Natural killer cell treated with Interleukin-12 subunit alpha and Interleukin-12 subunit beta and Interleukin-15 and Interleukin-18, amount 100 ng/mL, for 72 hours (primary cell): ENCODE results near the gene JAKMIP1. TPM values are rescaled to one million over a fixed set of nuclear protein-coding genes. Genes with fewer than 3 reads are reported as not detected.
A peak's percentile ranks its signal among the peaks of the same experiment; 100 is the strongest.
"Not testable (repeated sequence)": the region's sequence is repeated elsewhere in the genome, so short reads cannot be mapped to it uniquely, and the experiment has no call there.

Experiments used
- ATAC-seq, 2 donors: fragments of 150-1000 bp; cut with Tn5 transposase in 1 of 2; sonication (Bioruptor Pico), chemical (Tn5 transposase) in 1 of 2; 2 replicates each; pipeline ENCODE4 v1.10.0; 2021
- DNase-seq: peaks from one replicate; pipeline ENCODE4 v3.0.0; 2022; ENCODE audit warnings: low spot score
- H3K27ac Mint-ChIP-seq, 2 donors: 1 replicate in 1 of 2; 2 replicates in 1 of 2; pipeline ENCODE4 v1.8.0; 2022; ENCODE audit warnings: mixed read lengths in 2 of 2, mild to moderate bottlenecking in 1 of 2, moderate library complexity in 1 of 2
- H3K27me3 Mint-ChIP-seq, 2 donors: 1 replicate in 1 of 2; 2 replicates in 1 of 2; pipeline ENCODE4 v1.8.0; 2022; ENCODE audit warnings: mixed read lengths in 2 of 2
- H3K36me3 Mint-ChIP-seq: one replicate; pipeline ENCODE4 v1.8.0; 2022; ENCODE audit warnings: mixed read lengths
- H3K4me1 Mint-ChIP-seq, 2 donors: 1 replicate in 1 of 2; 2 replicates in 1 of 2; pipeline ENCODE4 v1.8.0; 2022; ENCODE audit warnings: low read depth in 2 of 2, mixed read lengths in 2 of 2, mild to moderate bottlenecking in 1 of 2
- H3K4me3 Mint-ChIP-seq: one replicate; pipeline ENCODE4 v1.8.0; 2022; ENCODE audit warnings: mixed read lengths
- H3K9me3 Mint-ChIP-seq: 2 replicates; pipeline ENCODE4 v1.8.0; 2022; ENCODE audit warnings: mixed read lengths
- total RNA-seq, 2 donors: library from RNA; stranded (reverse); gene quantifications; one replicate each; pipeline ENCODE4 v1.2.3, GENCODE V29; 2022

JAKMIP1 gene
- total RNA-seq, 2 donors from 2014 or later = 16.3 to 66.7 TPM

GRCh38 chr4:5998333-5998936 is 201.9 kb downstream of the JAKMIP1 start:
- Mint-ChIP-seq H3K9me3 (no peaks in the 10 kb centered on the region), H3K4me3 (no peak overlapping the region), H3K27me3 (peaks cover 0 to 5% of the 10 kb centered on the region in 2 donors), H3K36me3 (no peaks in the 10 kb centered on the region), H3K4me1 (peaks cover 6 to 14% of the 10 kb centered on the region in 2 donors), H3K27ac (no peak overlapping the region)
- DNase-seq = peak; percentile 62
- ATAC-seq = peak in 1 of 2 donors; percentile 58

DNA sequence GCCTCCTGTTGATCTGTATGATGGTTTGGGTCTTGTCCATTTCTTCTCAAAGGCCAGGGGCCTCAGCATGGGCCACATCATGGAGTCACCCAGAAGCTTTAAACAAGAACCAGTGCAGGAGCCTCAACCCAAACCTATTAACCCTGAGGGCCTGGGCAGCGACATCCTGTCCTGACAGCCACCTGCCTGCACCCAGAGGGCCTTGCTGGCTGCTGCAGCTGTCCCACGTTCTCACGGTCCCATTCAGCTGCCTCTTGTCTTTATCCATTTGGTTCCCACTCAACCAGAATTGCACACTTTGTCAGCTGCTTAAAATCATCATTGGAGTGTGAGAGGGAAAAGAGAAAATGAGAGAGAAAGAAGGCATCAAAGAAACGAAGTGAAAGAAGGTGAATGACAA is 203.7 kb downstream of the JAKMIP1 start:
- H3K36me3 Mint-ChIP-seq = no peaks in the 10 kb centered on the region
- peaks cover 6 to 14% of the 10 kb centered on the region in 2 donors for H3K4me1 Mint-ChIP-seq
- H3K27ac Mint-ChIP-seq = no peak overlapping the region
- DNase-seq = peak; percentile 15
- H3K4me3 Mint-ChIP-seq = peak overlapping the region; percentile 49
- no peaks in the 10 kb centered on the region for H3K9me3 Mint-ChIP-seq
- H3K27me3 Mint-ChIP-seq = peaks cover 0 to 5% of the 10 kb centered on the region in 2 donors
- ATAC-seq = peak in 1 of 2 donors; percentile 2

DNA sequence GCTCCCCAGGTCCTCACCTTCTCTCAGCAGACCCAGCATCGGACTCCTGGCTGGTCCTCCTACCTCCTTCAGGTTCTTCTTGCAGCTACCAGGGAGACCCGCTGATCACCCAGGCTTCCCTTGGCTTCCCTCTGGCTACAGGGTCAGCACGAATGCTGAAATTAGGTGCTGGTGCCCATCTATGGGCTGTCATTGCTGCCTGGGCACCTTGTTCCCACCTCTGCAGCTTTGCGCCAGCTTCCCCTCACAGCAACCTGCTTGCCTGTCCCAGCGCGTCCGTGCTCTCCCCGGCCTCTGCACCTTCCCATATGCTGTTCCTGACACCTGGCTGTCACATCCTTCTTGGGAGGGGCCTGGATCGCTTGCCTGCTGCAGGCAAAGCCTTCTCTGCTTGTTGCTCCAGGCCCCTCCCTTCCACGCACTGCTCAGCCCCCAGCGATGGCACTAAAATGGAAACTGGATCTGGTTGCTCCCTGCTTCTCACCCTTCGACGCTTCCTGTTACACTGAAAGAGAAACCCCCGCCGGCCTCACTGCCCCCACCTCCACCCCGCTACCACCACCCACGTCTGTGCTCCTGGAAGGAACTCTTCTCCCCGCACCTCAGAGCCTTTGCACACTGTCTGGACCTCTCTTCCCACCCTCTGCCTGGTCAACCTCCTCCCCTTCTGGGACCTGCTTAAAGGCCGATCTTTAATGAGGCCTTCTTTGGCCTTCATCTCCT is 204.3 kb downstream of the JAKMIP1 start:
- Mint-ChIP-seq H3K9me3 (no peaks in the 10 kb centered on the region), H3K27ac (no peak overlapping the region), H3K36me3 (no peaks in the 10 kb centered on the region), H3K27me3 (peaks cover 0 to 5% of the 10 kb centered on the region in 2 donors), H3K4me1 (peaks cover 6 to 14% of the 10 kb centered on the region in 2 donors), H3K4me3 (peak overlapping the region; percentile 49)
- peak; percentile 28 for DNase-seq
- ATAC-seq = peak; percentile 51 to 80

DNA sequence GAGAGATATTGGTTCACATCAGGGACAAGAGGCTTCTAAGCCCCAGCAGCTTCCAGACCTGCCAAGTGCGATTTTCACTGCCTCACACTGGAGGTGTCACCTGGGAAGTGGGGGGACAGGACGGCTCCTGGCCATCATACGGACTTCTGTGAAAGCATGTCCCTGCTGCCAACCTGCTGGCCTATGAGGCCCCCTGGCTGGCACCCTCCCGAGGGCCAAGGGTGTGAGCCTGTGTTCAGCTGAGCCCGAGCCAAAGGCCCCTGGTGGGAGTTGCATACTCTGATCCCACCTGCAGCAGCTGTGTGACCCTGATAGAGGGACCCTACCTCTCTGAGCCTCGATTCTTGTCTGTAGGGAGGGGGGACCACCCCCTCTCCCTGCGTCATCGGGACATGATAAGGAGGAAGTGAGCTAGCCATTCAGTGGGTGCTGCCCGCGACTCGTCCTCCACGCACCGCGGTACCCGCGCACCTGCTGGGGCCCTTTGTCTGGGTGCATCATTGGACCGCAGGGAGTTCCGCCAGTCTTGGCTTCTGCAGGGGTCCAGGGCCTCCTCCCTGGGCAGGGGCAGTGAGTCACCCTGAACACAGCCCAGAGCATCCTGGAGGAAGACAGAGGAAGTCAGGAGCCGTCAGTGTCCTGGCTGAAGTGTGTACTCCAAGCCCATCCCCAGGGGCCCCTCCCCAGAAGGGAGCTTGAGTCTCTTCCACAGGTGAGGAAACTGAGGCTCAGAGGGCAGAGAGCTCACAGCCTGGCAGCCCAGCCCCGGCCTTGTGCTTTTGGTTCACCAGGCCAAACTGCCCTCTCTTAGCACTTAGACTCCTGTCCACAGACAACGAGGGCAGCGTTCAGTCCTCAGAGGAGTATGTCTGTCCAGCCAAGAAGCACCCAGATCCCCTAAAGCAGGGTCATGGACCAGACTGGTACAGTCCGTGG is 206.2 kb downstream of the JAKMIP1 start:
- Mint-ChIP-seq H3K4me1 (peaks cover 6 to 14% of the 10 kb centered on the region in 2 donors), H3K9me3 (no peaks in the 10 kb centered on the region), H3K27ac (no peak overlapping the region), H3K27me3 (peaks cover 0 to under 1% of the 10 kb centered on the region in 2 donors), H3K4me3 (no peak overlapping the region), H3K36me3 (no peaks in the 10 kb centered on the region)
- no peak for ATAC-seq
- peak; percentile 35 for DNase-seq

- not testable (repeated sequence) for H3K27ac Mint-ChIP-seq, H3K4me3 Mint-ChIP-seq, ATAC-seq, DNase-seq, H3K27me3 Mint-ChIP-seq, H3K9me3 Mint-ChIP-seq, H3K36me3 Mint-ChIP-seq
- peaks cover 6 to 14% of the 10 kb centered on the region in 2 donors for H3K4me1 Mint-ChIP-seq
These were observed 207.0 kb downstream of the JAKMIP1 start for GRCh38 chr4:5993346-5993745.

GRCh38 chr4:5992828-5993321 is 207.5 kb downstream of the JAKMIP1 start:
- H3K27ac Mint-ChIP-seq = no peak overlapping the region
- no peaks in the 10 kb centered on the region for H3K36me3 Mint-ChIP-seq
- H3K4me1 Mint-ChIP-seq = peaks cover 6 to 14% of the 10 kb centered on the region in 2 donors
- ATAC-seq (no peak), DNase-seq (peak; percentile 22)
- H3K27me3 Mint-ChIP-seq = no peaks in the 10 kb centered on the region
- H3K9me3 Mint-ChIP-seq = no peaks in the 10 kb centered on the region
- no peak overlapping the region for H3K4me3 Mint-ChIP-seq

DNA sequence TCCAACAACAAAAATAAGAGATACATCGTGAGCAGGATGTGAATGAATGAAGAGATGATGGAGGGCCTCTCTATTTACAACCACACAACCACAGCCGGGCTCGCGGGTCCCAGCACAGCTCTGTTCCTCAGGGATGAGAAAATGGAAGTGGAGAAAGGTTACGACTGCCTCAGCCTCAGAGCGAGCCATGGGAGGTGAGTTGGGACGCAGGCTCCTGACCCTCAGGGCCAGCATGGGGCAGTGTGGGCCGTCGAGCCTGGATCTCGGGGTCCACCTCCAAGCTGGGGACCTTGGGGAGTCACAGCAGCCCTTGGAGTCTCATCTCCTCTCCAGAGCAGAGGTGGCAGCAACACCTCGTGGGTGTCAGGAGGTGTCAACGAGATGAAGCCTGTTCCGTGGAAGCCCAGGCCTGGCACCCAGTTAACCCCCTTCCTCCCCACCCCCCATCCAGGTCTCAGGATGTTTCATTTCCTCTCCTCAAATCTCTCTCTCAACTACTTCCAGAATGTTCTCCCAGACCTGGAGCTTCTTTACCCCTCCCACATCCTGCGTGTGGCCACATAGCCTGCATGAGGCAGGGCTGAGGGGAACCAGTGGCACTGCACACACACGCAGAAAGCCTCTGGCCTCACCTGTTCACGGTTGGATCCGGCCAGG is 208.1 kb downstream of the JAKMIP1 start:
- no peaks in the 10 kb centered on the region for H3K9me3 Mint-ChIP-seq
- H3K27ac Mint-ChIP-seq = no peak overlapping the region
- H3K4me1 Mint-ChIP-seq = peaks cover 6 to 14% of the 10 kb centered on the region in 2 donors
- H3K36me3 Mint-ChIP-seq = no peaks in the 10 kb centered on the region
- H3K27me3 Mint-ChIP-seq = peaks cover 0 to 3% of the 10 kb centered on the region in 2 donors
- ATAC-seq = no peak
- peak; percentile 38 for DNase-seq
- no peak overlapping the region for H3K4me3 Mint-ChIP-seq

- H3K9me3 Mint-ChIP-seq = no peaks in the 10 kb centered on the region
- no peak overlapping the region for H3K4me3 Mint-ChIP-seq
- DNase-seq (peak; percentile 3), ATAC-seq (no peak)
- no peaks in the 10 kb centered on the region for H3K36me3 Mint-ChIP-seq
- peaks cover 0 to 3% of the 10 kb centered on the region in 2 donors for H3K27me3 Mint-ChIP-seq
- H3K4me1 Mint-ChIP-seq = peaks cover 5 to 6% of the 10 kb centered on the region in 2 donors
- H3K27ac Mint-ChIP-seq = no peak overlapping the region
These were observed 208.9 kb downstream of the JAKMIP1 start for GRCh38 chr4:5991405-5991804.

- no peaks in the 10 kb centered on the region for H3K4me1 Mint-ChIP-seq
- no peak overlapping the region for H3K27ac Mint-ChIP-seq
These were observed 209.7 kb downstream of the JAKMIP1 start for GRCh38 chr4:5990446-5991160.

GRCh38 chr4:5989236-5990225 is 210.8 kb downstream of the JAKMIP1 start:
- H3K4me3 Mint-ChIP-seq = no peak overlapping the region
- DNase-seq (peak; percentile 53), ATAC-seq (peak in 1 of 2 donors; percentile 33)
- H3K27me3 Mint-ChIP-seq = peaks cover 7 to 8% of the 10 kb centered on the region in 2 donors
- H3K27ac Mint-ChIP-seq = no peak overlapping the region
- no peaks in the 10 kb centered on the region for H3K4me1 Mint-ChIP-seq
- H3K9me3 Mint-ChIP-seq = peaks cover 6% of the 10 kb centered on the region
- H3K36me3 Mint-ChIP-seq = peaks cover 8% of the 10 kb centered on the region

More at GRCh38 chr4:5990446-5991160, 209.7 kb downstream of the JAKMIP1 start:
- H3K27me3 Mint-ChIP-seq = peaks cover 0 to 3% of the 10 kb centered on the region in 2 donors
- H3K4me3 Mint-ChIP-seq = no peak overlapping the region
- no peaks in the 10 kb centered on the region for H3K9me3 Mint-ChIP-seq
- ATAC-seq (no peak), DNase-seq (peak; percentile 25)
- H3K36me3 Mint-ChIP-seq = no peaks in the 10 kb centered on the region

DNA sequence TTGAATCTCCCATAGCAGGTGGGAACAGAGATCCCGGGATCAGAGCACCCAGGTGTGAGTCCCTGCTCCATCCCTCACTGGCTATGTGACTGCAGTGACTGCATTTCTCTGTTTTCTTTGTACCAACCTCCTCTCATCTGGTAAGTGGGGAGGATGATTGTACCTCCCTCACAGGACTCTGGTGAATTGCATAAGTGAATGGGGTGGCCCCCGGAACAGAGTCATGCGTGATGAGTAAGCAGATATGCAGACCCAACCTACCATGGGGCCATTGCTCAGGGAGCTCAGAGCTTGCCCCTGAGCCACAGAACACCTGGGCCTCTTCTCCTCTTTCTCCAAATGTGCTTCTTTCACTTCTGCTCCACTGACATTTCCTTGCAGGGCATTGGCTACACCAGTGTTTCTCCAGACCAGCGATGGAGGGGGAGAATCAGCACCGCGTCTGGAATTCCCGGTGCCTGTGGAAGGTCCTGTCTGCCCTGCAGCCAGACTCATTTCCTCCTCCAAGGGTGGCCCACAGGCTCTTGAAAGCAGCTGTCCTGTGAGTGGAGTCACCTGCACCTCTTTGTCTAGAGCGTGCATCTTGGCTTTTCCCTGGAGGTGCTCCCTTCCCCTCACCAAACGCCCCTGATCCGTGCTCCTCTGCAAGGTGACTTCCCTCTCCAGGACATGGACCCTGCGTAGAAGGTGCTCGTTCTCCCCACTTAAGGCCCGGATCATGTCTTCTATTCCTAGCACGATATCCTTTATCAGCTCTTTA is 212.1 kb downstream of the JAKMIP1 start:
- Mint-ChIP-seq H3K27ac (no peak overlapping the region), H3K9me3 (peaks cover 9% of the 10 kb centered on the region), H3K4me1 (no peaks in the 10 kb centered on the region), H3K27me3 (peaks cover 14 to 19% of the 10 kb centered on the region in 2 donors), H3K36me3 (peaks cover 21% of the 10 kb centered on the region), H3K4me3 (no peak overlapping the region)
- DNase-seq (peak; percentile 56), ATAC-seq (peak in 1 of 2 donors; percentile 51)
